ENCODE measurements around the gene STX17.
"Not testable (repeated sequence)": the region's sequence is repeated elsewhere in the genome, so short reads cannot be mapped to it uniquely, and the experiment has no call there.

Gene STX17

DNA sequence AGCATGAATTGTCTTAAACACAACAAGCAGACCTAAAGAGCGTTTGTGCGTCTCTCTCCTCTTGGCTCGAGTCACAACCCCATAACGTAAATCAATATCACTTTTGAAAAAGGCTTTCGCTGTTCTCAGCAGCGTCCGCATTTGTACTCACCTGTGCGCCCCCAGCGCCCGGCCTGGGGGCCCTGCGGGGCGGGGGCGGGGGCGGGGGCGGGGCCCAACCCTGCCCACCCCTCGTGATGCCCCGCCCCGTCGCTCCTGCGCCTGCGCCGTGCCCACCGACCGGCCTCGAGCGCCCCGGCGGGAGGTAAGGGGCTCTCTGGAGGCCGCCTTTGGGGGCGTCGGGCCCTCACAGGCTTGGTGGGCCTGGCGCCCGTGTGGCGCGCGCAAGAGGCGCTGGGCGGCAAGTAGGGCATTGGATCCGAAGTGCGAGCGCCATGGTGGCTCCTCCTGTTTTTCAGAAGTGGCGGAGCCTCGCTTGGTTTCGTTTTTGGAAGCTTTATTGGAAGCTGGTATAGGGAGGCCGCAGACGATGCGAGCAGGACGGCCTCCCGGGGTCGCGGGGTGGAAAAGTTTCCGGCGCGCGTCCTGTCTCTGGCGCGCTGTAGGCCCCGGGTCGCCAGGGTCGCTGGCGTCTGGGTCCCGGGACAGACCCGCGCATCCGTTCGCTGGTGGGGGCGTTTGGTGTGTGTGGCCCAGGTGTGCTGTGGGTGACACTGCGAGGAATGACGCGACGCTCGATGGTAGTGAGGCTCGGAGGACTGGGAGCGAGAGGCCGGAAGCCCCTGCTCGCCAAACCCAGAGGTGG lies at the start of gene STX17:
TSS of gene STX17 (plus strand) at position 252 of the 805 bp plus-strand sequence. CDS start 8,586 bp downstream, outside the sequence.
- H3K4me3 ChIP-seq (ENCODE audit: low read depth, low read length) = peak within 1 kb of the TSS; percentile 92
- TF ChIP-seq CTCF (conservative IDR thresholded peaks at IDR 0.05; ENCODE audit: low read depth, low read length) = no peak
- peak; percentile 76 for DNase-seq (ENCODE audit: low read depth)

- not testable (repeated sequence) for H3K4me3 ChIP-seq (ENCODE audit: low read depth, low read length); DNase-seq (ENCODE audit: low read depth)
Measured at GRCh38 chr9:99857576-99857975, 48.9 kb upstream of the STX17 start.

- H3K4me3 ChIP-seq (ENCODE audit: low read depth, low read length) = no peak overlapping the region
- TF ChIP-seq CTCF (conservative IDR thresholded peaks at IDR 0.05; ENCODE audit: low read depth, low read length) = no peak
- DNase-seq (ENCODE audit: low read depth) = no peak
Measured at GRCh38 chr9:99858087-99858486, 48.4 kb upstream of the STX17 start.

GRCh38 chr9:99859243-99859980 lies 47.0 kb upstream of the STX17 start:
- TF ChIP-seq CTCF (conservative IDR thresholded peaks at IDR 0.05; ENCODE audit: low read depth, low read length) = no peak
- H3K4me3 ChIP-seq (ENCODE audit: low read depth, low read length) = no peak overlapping the region
- DNase-seq (ENCODE audit: low read depth) = no peak

GRCh38 chr9:99860266-99860665 lies 46.2 kb upstream of the STX17 start:
- H3K4me3 ChIP-seq (ENCODE audit: low read depth, low read length) = no peak overlapping the region
- no peak for TF ChIP-seq CTCF (conservative IDR thresholded peaks at IDR 0.05; ENCODE audit: low read depth, low read length)
- no peak for DNase-seq (ENCODE audit: low read depth)

GRCh38 chr9:99863955-99864354 lies 42.5 kb upstream of the STX17 start:
- DNase-seq (ENCODE audit: low read depth) = no peak
- H3K4me3 ChIP-seq (ENCODE audit: low read depth, low read length) = no peak overlapping the region
- no peak for TF ChIP-seq CTCF (conservative IDR thresholded peaks at IDR 0.05; ENCODE audit: low read depth, low read length)

DNA sequence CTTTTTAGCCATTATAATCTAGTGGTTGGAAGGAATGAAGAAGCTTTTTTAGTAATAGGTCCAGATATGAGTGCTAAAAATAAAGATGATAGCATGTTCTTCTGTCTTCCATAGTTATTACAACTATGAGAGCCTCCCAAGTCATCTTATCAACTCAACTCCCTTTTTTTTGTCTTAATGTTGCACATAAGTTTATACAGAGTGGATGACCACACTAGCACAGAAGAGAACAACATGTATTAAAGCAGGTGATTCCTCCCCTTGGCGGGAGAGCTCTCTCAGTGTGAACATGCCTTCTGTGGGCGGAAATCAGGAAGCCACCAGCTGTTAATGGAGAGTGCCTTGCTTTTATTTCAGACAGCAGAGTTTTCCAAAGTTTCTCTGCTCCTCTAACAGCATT lies 40.1 kb upstream of the STX17 start:
- no peak for TF ChIP-seq CTCF (conservative IDR thresholded peaks at IDR 0.05; ENCODE audit: low read depth, low read length)
- H3K4me3 ChIP-seq (ENCODE audit: low read depth, low read length) = no peak overlapping the region
- DNase-seq (ENCODE audit: low read depth) = peak; percentile 49

All from choroid plexus epithelial cell (primary cell).